Glomerular visceral epithelial cell (primary cell): Measurements from ENCODE around the gene FGF4.
"Not testable (repeated sequence)": the region's sequence is repeated elsewhere in the genome, so short reads cannot be mapped to it uniquely, and the experiment has no call there.

ENCODE experiments used
- DNase-seq: peaks from one replicate; pipeline ENCODE4 v3.0.0-alpha.2; 2016; ENCODE audit errors: extremely low spot score

FGF4 gene

GRCh38 chr11:69773626-69774353 is 1.4 kb downstream of the FGF4 start:
- DNase-seq: no peak

DNA sequence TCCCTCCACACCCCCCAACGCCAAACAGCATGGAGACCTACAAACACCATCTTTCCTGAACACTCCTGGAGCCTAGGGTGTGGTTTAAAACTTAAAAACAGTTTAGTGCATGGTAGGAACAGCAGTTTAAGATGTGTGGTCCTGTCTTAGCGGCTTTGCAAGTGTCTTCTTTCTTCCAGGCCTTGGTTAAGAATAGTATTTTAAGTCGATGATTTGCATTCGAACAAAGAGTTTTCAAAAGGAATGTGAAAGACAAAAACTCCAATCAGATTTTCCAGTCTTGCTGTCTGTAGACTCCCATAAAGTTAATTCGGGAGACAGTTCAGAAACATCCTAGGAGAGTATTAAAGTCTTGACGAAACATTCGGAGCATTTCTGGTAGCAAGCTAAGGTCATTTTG is 3.7 kb downstream of the FGF4 start:
- no peak for DNase-seq

GRCh38 chr11:69770540-69770939 is 4.6 kb downstream of the FGF4 start:
- DNase-seq: no peak

- no peak for DNase-seq
Observed at GRCh38 chr11:69765498-69765995, 9.6 kb downstream of the FGF4 start.

GRCh38 chr11:69764918-69765317 is 10.2 kb downstream of the FGF4 start:
- not testable (repeated sequence) for DNase-seq

GRCh38 chr11:69760319-69760718 is 14.8 kb downstream of the FGF4 start:
- DNase-seq: no peak

- no peak for DNase-seq
Observed at GRCh38 chr11:69752890-69753289, 22.3 kb downstream of the FGF4 start.

- no peak for DNase-seq
Observed at GRCh38 chr11:69750875-69751597, 24.1 kb downstream of the FGF4 start.

DNA sequence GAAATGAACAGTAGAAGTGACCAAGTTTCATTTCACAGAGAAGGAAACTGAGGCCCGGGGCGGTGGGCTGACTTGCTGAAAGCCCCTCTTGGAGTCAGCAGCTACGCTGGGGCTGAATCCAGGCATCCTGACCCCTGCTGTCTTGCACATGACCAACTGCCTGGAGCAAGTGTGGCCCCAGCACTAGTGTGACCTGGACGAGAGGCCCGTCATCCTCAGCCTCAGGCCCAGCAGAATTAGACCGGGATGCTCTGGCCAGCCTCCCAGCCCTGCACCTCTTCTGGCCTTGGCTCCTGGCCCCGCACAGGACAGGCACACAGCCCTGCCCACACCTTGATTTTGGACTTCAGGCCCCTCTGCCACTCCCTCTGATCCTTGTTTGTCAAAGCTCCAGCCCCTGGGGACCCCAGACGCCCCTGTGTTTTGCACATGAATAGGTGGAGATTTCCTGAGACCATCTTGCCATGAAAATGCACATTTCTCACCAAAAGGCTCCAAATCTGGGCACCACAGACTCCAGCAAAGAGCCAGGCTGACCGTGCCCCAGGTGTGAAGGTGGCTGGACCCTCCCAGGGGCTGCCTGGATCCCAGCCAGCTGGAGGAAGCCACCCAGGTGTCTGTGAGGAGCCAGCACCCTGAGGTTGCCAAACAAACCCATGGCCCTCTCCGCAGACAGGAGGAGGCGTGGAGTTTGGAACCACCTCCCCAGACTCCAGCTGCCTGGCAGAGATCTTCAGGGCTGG is 24.9 kb downstream of the FGF4 start:
- no peak for DNase-seq

DNA sequence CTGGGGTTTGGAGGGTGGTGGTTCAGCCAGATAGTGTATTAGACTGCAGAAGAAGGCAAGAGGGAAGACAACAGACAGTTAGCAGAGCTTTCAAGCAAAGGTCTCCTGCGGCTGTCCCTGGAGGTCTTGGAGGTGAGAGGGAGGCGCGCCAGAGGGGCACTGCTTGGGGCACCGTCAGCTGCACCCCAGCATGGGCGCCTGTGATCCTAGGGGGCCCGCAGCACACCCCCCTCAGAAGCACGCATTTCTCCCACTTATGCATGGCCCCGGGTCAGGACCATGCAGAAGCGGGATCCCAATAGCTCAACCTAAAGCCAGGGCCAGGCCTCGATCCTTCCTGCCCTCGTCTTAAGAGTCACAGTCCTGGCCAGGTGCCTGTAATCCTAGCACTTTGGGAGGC is 26.5 kb downstream of the FGF4 start:
- no peak for DNase-seq

- no peak for DNase-seq
Observed at GRCh38 chr11:69746752-69747742, 28.1 kb downstream of the FGF4 start.

- no peak for DNase-seq
Observed at GRCh38 chr11:69746140-69746539, 29.0 kb downstream of the FGF4 start.

DNA sequence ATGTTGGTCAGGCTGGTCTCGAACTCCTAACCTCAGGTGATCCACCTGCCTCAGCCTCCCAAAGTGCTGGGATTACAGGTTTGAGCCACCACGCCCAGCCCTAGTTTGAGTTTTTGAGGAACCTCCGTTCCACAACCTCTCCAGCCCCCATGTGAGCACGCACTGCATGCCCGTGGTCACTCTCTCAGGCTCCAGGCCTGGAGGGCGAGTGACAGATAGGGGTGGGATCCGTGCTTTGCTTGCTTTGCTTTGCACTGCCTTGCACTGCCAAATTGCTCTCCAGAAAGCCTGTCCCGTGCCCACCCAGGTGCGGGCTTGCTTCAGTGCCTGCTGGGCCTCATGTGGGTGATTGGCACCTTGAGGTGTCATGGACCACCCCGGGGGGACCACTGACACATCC is 29.9 kb downstream of the FGF4 start:
- no peak for DNase-seq

DNA sequence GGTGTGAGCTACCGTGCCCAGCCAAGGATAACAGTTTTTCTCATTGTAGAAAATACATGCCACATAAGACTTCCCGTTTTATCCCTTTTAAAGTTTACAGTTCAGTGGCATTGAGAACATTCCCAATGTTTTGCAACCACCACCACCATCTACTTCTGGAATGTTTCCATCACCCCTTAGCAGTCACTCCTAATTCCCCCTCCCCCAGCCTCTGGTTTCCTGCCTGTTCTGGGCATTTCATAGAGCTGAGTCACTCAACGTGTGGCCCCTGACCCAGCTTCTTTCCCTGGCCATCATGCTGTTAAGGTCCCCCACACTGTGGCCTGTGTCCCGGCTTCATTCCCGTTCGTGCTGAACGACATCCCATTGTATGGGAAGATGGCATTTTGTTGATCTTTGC is 30.7 kb downstream of the FGF4 start:
- DNase-seq: peak; percentile 69

- no peak for DNase-seq
Observed at GRCh38 chr11:69734841-69735240, 40.3 kb downstream of the FGF4 start.

DNA sequence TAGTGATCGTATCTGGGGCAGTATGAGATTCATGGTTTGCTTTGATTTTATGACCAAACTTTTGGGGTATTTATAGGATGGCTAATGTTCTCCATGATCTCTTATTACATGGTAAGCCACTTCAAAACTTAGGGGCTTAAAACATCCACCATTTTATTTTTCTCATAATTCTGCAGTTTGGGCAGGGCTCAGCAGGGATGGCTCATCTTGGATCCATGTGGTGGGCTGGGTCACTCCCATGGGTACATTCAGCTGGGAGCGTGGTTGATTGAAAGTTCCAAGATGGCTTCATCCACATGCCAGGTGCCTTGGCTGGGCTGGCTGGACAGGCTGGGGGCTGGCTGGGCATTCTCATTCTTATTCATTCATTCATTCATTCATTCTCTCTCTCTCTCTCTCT is 40.8 kb downstream of the FGF4 start:
- DNase-seq: no peak

- no peak for DNase-seq
Observed at GRCh38 chr11:69732910-69733309, 42.2 kb downstream of the FGF4 start.

GRCh38 chr11:69731110-69731509 is 44.0 kb downstream of the FGF4 start:
- DNase-seq: no peak

DNA sequence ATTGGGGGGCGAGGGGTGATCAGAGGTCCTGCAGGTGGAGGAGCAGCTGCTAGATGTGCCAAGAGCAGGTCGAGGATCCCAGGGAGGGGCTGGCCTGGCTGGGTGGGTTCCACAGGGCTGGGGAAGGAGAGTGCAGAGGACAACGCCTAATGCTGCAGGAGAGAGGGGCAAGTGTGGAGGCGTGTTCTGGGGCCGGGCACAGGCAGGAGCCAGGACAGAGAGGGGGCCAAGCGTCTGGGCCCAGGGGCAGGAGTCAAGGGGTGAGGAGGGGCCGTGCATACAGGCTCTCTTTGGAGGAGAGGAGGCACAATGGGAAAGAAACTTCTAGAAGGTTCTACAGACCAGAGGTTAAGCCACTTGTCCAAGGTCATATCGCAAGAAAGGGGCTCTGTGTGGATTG is 44.6 kb downstream of the FGF4 start:
- DNase-seq: no peak

DNA sequence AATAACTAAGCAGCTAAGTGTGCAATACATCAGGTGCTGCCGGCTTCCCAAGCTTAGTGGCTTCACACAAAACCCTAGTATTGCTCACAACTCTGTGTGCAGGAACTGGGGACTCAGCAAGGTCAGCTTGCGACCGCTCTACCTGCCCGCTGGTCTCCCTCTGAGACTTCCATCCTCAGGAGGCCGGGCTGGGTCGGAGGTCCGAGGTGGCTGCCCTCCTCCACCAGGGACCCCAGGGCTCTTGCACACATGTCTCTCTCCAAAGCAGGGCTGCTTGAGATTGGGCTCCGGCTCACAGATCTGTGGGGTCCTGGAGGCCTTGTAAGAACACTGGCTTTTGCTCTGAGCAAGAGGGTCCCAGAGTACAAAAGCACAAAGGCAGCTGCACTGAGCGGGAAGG is 45.9 kb downstream of the FGF4 start:
- DNase-seq: no peak

DNA sequence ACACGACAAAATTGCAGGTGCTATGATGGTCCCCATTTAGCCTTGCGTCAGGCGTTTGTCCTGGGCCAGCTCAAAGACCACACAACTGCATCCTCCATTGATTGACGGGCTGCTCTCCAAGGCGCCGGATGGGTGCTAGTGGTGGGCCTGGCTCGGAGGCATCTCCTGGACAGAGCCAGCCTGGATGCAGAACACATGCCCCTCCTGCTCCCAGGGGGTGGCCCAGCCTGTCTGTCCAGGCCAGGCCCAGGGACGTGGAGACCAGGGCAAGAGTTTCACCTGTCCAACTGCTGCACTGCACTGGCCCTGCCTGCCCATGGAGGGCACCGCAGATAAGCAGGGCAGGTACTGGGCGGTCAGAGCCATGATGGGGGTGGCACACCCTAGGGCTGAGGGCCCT is 47.9 kb downstream of the FGF4 start:
- no peak for DNase-seq
